PC-3 (cell line): ENCODE results near the gene GRAMD2A.

ENCODE experiments used
- EZH2 ChIP-seq: fragments of 300-600 bp; sonication (generic); IDR thresholded peaks from one replicate; pipeline ENCODE4 v1.6.1; 2017; ENCODE audit warnings: antibody characterized with exemption, mild to moderate bottlenecking, low read length; ENCODE audit not compliant: unreplicated experiment
- EZH2phosphoT487 ChIP-seq: fragments of 300-600 bp; sonication (generic); IDR thresholded peaks from 2 replicates; pipeline ENCODE4 v1.6.1; 2018; ENCODE audit warnings: mild to moderate bottlenecking, antibody characterized with exemption, low read length, borderline replicate concordance
- TF ChIP-seq, protein P1 (sequence below): fragments of 300-600 bp; sonication (generic); conservative IDR thresholded peaks from 2 replicates; pipeline ENCODE4 v1.5.1; 2017; ENCODE audit warnings: antibody characterized with exemption, low read depth, mild to moderate bottlenecking, low read length

DNA sequence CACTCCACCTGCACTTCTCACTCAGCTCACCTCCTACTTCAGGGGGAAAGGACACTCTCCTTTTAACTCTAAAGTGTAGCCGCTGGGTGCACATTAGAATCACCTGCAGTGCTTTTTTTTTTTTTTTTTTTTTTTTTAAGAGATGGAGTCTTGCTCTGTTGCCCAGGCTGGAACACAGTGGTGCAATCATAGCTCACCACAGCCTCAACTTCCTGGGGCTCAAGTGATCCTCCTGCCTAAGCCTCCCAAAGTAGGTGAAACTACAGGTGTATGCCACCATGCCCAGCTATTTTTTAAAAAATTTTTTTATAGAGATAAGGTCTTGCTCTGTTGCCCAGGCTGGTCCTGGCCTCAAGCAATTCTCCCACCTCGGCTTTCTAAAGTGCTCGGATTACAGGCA is 20.8 kb downstream of the GRAMD2A start:
- TF ChIP-seq, protein P1, sequence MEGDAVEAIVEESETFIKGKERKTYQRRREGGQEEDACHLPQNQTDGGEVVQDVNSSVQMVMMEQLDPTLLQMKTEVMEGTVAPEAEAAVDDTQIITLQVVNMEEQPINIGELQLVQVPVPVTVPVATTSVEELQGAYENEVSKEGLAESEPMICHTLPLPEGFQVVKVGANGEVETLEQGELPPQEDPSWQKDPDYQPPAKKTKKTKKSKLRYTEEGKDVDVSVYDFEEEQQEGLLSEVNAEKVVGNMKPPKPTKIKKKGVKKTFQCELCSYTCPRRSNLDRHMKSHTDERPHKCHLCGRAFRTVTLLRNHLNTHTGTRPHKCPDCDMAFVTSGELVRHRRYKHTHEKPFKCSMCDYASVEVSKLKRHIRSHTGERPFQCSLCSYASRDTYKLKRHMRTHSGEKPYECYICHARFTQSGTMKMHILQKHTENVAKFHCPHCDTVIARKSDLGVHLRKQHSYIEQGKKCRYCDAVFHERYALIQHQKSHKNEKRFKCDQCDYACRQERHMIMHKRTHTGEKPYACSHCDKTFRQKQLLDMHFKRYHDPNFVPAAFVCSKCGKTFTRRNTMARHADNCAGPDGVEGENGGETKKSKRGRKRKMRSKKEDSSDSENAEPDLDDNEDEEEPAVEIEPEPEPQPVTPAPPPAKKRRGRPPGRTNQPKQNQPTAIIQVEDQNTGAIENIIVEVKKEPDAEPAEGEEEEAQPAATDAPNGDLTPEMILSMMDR: no peak
- TF ChIP-seq EZH2 (no peak), EZH2phosphoT487 (no peak)
